NB4 (cell line): ENCODE results near the gene NOS1.

Experiments used
- DNase-seq: peaks from one replicate; pipeline ENCODE4 v3.0.0; 2010; ENCODE audit warnings: low read depth
- H3K4me3 ChIP-seq: one replicate; pipeline ENCODE4 v1.5.1; 2011; ENCODE audit warnings: mild to moderate bottlenecking, low read depth, low read length, moderate library complexity
- MYC ChIP-seq: IDR thresholded peaks from 2 replicates; pipeline ENCODE4 v1.6.1; 2011; ENCODE audit warnings: low read depth, low read length
- POLR2A ChIP-seq: IDR thresholded peaks from 2 replicates; pipeline ENCODE4 v1.6.1; 2011; ENCODE audit warnings: mild to moderate bottlenecking; ENCODE audit not compliant: insufficient read length; ENCODE audit errors: extremely low read depth
- TF ChIP-seq, protein P1 (sequence below): IDR thresholded peaks from 2 replicates; pipeline ENCODE4 v1.6.1; 2011; ENCODE audit warnings: low read depth, low read length
- TF ChIP-seq, protein P2 (sequence below): IDR thresholded peaks from one replicate; pipeline ENCODE4 v1.5.1; 2012; ENCODE audit warnings: low read depth, low read length

NOS1 gene

DNA sequence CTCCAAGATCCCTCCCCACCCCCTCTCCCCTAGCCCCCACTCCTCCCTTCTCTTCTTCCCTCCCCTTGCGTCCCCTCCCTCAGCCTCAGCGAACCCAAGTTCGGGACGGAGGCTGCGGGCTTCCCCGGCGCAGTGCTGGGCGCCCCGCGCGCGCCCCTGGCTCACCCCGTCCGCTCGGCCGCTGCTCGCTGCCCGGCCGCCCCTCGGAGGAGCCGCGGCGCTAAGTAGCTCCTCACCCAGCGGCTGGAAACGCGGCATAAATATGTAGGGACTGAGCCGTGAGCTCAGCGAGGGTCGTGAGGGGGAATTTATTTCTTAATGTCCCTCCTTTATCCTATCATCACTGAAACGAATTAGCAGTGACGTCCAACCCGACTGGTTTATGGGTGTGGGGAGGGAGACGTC lies at the start of gene NOS1:
Gene NOS1 (minus strand): TSS at position 280 of the 405 bp plus-strand sequence. CDS start 30,557 bp downstream, outside the sequence.
- no peak within 1 kb of the TSS for H3K4me3 ChIP-seq
- TF ChIP-seq, protein P1, sequence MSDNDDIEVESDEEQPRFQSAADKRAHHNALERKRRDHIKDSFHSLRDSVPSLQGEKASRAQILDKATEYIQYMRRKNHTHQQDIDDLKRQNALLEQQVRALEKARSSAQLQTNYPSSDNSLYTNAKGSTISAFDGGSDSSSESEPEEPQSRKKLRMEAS: no peak
- TF ChIP-seq POLR2A: no peak
- no peak for DNase-seq

DNA sequence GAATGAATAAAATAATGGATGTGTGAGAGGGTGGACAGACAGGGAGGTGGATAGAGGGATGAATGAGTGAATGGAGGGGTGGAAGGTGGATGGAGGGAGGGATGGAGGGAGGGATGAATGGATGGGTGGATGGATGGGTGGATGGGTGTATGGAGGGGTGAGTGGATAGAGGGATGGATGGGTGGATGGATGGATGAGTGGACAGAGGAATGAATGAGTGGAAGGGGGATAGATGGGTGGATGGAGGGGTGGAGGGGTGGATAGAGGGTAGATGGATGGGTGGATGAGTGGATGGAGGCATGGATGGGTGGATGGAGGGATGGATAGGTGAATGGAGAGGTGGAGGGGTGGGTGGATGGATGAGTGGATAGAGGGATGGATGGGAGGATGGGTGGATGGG lies 47.9 kb upstream of the NOS1 start:
- no peak for DNase-seq
- TF ChIP-seq, protein P2, sequence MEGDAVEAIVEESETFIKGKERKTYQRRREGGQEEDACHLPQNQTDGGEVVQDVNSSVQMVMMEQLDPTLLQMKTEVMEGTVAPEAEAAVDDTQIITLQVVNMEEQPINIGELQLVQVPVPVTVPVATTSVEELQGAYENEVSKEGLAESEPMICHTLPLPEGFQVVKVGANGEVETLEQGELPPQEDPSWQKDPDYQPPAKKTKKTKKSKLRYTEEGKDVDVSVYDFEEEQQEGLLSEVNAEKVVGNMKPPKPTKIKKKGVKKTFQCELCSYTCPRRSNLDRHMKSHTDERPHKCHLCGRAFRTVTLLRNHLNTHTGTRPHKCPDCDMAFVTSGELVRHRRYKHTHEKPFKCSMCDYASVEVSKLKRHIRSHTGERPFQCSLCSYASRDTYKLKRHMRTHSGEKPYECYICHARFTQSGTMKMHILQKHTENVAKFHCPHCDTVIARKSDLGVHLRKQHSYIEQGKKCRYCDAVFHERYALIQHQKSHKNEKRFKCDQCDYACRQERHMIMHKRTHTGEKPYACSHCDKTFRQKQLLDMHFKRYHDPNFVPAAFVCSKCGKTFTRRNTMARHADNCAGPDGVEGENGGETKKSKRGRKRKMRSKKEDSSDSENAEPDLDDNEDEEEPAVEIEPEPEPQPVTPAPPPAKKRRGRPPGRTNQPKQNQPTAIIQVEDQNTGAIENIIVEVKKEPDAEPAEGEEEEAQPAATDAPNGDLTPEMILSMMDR: no peak
- TF ChIP-seq MYC (no peak), POLR2A (no peak)
- TF ChIP-seq, protein P1: no peak
- no peak overlapping the region for H3K4me3 ChIP-seq

DNA sequence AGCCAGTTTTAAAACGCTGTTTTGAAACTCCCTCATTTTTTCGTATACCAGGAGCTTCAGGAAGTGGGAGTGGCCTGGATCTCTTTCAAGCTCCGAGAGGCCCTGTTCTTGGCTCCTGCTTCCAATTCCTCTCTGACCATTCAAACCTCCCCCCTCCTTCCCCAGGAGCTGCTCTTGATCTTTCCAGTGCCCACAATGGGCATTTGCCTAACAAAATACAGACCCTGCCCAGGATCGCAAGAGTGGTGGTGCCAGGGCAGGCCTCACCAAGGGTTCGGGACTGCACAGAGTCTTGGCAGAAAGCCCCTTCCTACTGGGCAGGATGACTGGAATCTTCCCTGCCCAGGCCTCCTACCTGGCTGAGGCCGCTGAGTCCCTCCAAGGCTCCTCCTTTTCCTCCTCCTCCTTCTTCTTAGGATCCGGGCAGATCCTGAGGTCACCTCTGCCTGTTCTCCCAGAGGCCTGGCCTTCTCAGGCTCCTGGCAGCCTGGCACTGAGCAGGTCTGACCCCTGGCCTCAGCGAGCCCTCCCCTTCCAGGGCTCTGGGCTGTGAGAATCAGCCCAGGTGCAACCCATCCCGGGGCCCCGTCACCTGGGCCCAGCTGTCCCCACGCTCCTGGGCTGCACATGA lies 46.9 kb upstream of the NOS1 start:
- TF ChIP-seq POLR2A (no peak), MYC (no peak)
- TF ChIP-seq, protein P2: no peak
- TF ChIP-seq, protein P1: no peak
- no peak for DNase-seq
- no peak overlapping the region for H3K4me3 ChIP-seq

DNA sequence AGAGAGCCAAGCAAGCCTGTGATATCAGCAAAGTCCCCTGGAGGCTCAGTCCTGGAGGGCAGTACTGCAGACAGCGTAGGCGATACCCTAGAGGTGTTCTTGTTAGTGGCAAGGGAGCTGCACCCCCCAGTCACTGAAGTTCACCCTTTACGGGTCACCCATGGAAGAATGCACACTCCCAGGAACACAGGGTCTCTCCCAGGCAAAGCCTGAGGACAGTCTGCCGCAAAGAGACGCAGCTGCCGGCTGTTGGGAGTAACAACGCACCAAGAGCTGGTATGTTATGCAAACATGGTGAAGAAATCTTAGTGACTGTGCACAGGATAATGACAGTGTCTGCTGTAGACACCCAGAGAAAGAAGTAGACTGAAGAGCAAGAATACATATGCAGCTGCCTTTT lies 43.5 kb upstream of the NOS1 start:
- DNase-seq: peak; percentile 20
- no peak overlapping the region for H3K4me3 ChIP-seq
- no peak for TF ChIP-seq MYC
- TF ChIP-seq, protein P1: no peak
- no peak for TF ChIP-seq POLR2A
- TF ChIP-seq, protein P2: no peak

DNA sequence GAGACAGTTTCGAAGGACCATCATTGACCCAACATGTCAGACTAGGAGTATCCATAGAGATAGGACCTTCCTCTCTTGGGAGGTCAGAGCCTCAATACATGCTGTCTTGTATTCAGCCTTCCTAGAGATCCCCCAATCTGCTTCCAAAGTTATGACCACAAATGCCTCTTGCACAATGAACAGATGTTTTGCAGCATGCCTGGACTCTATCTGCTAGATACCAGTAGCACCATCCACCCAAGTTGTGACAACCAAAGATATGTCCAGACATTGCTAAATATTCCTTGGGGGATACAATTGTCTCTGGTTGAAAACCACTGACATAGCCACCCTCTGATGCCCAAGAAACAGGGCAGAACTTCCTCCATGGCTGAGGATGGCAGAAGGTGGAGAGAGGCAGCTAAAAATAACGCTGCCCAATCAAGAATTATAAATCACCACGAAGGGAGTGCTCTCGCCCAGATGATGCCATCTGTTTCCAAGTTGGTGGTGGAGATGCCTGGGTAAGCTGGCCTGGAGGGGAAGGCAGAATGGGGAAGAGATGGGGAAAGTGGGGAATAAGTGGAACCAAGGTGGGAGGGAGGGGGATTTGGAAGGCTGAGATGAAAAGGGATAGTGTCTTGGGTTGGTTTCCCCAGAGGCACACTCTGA lies 42.9 kb upstream of the NOS1 start:
- H3K4me3 ChIP-seq: no peak overlapping the region
- peak; percentile 40 for DNase-seq
- TF ChIP-seq, protein P2: no peak
- TF ChIP-seq MYC: no peak

DNA sequence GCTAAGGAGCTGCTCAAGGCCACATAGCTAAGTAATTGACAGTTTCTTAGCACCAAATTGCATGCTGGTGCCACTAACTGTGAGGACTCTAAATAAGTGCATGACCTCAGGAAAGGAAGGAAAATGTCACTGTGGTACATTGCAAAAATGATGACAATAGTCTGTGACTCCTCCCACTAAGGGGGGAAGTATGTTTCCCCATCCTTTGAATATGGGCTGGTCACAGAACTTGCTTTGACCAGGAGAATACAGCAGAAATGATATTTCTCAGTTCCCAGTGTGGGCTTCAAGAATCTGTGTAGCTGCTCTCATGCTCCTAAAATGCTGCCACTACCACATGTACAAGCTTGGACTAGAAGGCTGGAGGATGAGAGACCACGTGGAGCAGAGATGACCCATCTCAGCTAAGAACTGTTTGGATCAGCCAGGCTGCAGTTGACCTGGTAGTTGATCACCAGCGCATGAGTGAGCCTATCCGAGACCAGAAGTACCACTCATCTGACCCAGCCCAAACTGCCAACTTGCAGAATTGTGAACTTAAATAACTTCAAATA lies 42.2 kb upstream of the NOS1 start:
- H3K4me3 ChIP-seq: no peak overlapping the region
- DNase-seq: no peak
- TF ChIP-seq, protein P1: no peak
- no peak for TF ChIP-seq POLR2A
